Activated CD4-positive, alpha-beta T cell treated with anti-CD3 and anti-CD28 coated beads, Interleukin-2, amount 50 U/mL, for 24 hours (primary cell): ENCODE measurements around the gene TCF12.

Experiments used
- DNase-seq, 2 donors: peaks; one replicate each; pipeline ENCODE4 v3.0.0-alpha.2; 2020; ENCODE audit warnings: low read depth in 1 of 2, low spot score in 1 of 2

The TCF12 gene

GRCh38 chr15:56918046-56918938, at the start of gene TCF12:
TCF12 (plus strand) TSS chr15:56918644; CDS start chr15:56919914, 1,270 bp downstream.
- peak; percentile 81 to 82 for DNase-seq

DNA sequence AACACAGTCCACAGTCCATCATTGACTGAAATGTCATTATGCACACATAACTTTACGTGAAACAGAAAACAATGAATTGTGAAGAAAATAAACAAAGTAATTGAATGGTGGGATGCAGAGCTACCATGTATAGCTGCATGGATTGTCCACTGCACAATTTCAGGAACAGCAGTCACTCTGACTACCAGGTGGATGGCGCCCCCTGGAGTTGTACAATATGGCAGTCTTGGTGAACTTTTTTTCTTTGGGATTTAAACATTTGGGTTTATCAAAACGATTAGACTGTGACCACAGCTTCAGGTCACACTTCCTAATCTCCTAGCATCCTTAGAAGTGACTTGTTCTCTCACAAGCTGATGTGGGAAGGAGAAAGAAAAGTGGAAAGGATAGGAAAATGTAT, 48.9 kb upstream of the TCF12 start:
- peak in 1 of 2 donors; percentile 21 for DNase-seq

- no peak for DNase-seq
Observed at GRCh38 chr15:56871185-56871584, 47.3 kb upstream of the TCF12 start.

- no peak for DNase-seq
Observed at GRCh38 chr15:56871867-56872266, 46.6 kb upstream of the TCF12 start.

DNA sequence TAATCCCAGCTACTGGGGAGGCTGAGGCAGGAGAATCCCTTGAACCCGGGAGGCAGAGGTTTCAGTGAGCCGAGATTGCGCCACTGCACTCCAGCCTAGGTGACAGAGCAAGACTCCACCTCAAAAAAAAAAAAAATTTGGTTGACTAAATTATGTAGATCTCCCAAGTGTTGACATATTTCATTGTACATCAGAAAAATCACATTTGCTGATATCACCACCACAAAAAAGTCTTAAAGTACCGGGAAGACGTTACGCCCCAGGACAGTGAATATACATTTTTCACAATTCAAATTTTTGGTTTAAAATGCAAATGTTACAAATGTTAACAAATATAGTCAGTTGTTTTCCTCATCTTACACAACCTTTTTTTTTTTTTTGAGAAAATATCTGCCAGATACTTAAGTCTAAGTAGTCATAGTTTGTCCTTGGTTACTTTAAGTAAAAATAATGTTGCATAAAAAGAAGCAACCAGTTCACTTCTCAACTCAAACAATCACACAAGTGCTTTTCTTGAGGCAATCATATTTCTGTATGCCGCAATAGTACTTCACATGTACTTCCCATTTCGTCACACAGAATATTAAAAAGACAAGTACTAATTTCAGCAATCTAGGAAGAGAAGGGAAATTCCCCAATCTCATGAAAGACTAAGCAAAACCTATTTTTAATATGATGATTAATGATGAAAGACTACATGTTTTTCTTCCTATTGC, 41.0 kb upstream of the TCF12 start:
- no peak for DNase-seq

DNA sequence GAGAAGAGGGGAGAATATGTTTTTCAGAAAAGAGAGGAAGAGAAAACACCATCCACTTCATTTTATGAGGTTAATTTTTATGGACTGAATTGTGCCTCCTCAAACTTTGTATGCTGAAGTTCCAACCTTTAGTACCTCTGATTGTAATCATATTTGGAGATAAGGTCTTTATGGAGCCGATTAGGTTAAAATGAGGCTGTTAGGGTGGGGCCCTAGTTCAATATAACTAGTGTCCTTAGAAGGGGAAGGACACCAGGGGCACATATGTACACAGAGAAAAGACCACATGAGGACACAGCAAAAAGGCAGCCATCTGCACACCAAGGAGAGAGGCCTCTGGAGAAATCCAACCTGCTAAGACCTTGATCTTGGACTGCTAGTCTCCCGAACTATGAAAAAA, 38.9 kb upstream of the TCF12 start:
- no peak for DNase-seq

- DNase-seq, result no peak
Observed at GRCh38 chr15:56883088-56883487, 35.4 kb upstream of the TCF12 start.

DNA sequence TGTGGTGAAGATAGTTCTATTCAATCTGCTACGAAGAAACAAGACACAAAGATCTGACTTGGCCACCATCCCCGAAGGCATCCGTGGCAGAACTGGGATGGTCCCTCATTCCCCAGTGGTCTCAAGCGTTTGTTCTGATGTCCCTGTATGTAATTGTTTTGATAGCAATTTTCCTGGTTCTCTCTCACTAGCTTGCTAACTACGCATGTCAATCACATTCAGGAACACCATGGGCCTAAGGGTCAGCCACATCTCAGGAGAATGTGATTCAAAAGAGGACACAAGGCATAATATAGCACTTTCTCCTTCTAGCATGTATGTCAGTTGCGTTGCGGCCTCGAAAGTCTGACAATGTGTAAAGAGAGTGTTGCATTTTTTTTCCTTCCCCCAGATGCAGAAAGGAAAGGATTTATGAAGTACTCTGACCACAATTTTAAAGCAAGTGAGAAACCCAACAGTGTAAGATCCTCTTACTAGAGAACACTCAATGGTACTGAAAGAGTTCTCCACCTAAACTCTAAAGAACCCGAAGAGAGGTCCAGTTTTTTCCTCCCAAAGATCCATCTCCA, 32.0 kb upstream of the TCF12 start:
- DNase-seq, result no peak

- peak; percentile 58 to 69 for DNase-seq
Observed at GRCh38 chr15:56886932-56887781, 31.3 kb upstream of the TCF12 start.

DNA sequence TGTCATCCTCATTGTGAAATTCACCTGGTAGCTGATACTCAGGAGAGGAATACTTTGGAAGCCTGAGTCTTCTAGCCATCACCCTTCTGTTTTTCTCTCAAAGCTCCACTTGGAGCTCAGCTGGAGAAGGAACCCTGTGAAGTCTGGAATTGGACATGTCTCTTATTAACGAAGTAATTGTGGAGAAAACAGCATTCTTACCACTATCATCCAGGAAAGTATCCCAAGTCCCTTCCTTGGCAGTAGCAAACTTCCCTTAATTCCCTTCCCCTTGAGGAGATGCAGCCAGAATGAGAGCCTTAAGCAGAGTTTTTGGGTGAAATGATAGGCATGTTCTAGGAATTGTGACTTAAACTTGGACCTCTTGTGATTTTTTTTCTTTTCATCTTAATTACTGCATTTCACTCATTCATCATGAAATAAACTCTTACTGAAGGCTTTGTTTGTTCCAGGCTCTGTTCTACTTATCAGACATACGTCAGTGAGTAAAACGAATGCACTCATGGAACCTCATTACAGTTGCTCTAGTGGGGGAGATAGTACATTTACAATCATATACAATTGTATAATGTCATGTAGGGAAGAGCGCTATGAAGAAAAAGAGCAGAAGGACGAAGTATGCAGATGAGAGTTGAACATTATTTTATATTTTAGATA, 30.5 kb upstream of the TCF12 start:
- DNase-seq, result no peak

DNA sequence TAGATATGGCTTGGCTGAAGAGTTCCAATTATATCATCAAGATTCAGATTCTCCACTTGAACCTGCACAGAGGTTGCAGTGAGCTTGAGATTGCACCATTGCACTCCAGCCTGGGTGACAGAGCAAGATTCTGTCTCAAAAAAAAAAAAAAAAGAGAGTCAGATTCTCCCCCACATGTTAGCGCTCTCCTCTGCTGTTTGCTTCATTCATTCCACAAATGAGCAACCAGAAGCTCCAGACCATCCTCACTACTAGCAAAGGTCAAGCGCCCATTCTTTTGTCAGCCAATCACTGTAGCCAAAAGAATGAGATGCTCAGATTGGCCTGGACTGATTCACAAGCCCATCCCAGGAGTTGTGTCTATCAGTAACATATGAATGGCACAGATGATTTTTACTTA, 28.4 kb upstream of the TCF12 start:
- no peak for DNase-seq

DNA sequence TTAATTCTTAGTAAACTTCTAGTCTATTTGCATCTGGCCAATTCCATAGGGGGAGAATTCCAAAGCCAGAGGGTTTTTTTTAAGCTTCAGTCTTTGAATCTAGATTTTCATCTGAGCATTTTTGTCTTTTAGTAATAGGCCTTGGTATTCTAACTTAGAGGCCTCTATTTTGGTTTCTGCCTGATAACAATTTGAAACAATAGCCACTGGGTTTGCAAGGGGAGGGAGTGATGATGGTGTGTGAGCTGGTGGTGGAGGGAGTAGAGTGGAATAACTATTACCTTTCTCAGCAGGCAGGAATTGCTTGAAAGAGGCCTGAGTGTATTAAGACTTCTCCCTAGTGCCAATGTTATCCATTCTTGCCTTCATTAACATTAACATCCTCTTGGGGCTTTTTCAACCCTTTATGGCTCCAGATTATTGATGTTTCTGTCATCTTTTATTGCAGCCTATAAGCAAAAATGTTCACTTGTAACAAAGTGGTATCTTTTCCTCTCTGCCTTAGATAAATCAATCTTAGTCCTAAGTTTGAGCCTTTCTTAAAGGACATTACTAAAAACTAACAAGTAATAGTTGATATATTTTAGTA, 26.5 kb upstream of the TCF12 start:
- DNase-seq, result no peak

DNA sequence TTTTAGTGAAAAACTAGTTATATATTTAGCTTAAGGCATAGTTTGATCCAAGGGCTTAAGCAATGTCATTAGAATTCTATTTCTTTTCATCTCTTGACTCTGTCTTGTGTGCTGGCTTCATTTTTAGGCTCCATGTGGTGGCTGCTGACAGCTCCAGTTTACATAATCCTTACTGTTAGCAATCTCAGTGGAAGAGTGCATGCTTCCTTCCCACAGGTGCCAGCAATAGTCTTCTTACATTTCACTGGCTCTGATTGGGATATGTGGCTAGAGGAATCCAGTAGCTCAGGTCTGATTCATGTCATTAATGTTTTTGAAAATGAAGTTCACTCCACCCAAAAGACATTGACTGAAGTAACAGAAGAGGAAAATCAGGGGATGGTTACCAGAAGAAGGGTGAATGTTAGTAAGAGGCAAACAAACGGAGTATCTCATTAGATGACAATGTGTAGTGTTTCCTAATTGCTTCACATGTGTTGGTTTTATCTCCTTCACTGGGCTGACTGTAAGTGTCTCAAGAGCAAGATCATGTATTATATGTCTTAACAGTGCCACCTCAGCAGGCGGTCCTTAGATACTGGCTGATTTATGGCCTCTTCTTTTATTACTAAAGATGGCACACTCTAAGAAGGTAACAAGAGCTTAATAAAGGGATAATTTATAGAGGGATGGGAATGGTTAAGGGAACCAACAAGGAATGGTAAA, 25.6 kb upstream of the TCF12 start:
- no peak for DNase-seq

- DNase-seq, result no peak
Observed at GRCh38 chr15:56893364-56893678, 25.1 kb upstream of the TCF12 start.

GRCh38 chr15:56894601-56895000, 23.8 kb upstream of the TCF12 start:
- DNase-seq, result no peak

DNA sequence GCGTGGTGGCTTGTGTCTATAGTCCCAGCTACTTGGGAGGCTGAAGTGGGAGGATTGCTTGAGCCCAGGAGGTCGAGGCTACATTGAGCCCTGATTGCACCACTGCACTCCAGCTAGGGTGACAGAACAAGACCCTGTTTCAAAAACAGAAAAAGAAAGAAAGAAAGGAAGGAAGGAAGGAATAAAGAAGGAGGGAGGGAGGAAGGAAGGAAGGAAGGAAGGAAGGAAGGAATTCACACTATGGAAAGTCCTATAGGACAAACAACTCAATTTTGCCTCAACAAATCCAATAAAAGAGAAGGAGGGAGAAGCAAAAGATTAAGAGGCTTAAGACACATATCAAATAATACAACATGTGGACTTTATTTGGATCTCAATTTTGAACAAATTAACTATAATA, 16.5 kb upstream of the TCF12 start:
- no peak for DNase-seq

GRCh38 chr15:56906766-56907165, 11.7 kb upstream of the TCF12 start:
- no peak for DNase-seq

DNA sequence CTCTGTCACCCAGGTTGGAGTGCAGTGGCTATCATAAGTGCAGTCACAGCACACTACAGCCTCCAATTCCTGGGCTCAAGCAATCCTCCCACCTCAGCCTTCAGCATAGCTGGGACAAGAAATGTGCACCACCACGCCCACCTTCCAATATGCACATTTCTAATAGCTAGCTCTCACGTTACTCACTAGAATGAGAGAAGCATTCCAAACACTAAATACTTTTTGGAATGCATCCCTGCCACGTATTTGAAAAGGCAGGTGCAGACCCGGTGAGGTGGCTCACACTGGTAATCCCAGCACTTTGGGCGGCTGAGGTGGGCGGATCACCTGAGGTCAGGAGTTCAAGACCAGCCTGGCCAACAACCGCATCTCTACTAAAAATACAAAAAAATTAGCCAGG, 7.6 kb upstream of the TCF12 start:
- DNase-seq, result no peak

GRCh38 chr15:56913241-56913640, 5.2 kb upstream of the TCF12 start:
- no peak for DNase-seq

DNA sequence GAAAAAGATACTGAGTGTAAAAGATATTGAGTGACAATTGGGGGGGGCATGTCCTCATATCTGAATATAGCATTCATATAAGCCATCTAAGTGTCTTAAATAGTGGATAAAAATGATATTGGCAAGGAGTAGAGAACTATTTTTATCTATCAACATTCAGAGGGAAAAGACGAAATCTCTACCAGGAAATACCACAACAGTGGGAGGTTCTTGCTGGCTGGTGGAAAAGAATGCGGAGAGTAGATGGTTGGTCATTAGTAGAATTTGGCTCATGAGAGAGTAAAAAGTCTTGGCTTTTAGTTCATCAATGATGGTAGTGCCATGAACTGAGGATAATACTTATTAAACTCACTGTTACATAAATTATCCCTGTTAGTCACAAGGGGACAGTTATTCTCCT, 4.8 kb upstream of the TCF12 start:
- DNase-seq, result no peak
